ENCODE data around the gene SOX18.

Gene SOX18

GRCh38 chr20:64080013-64080812 is 30.8 kb upstream of the SOX18 start, which contains the start of gene OPRL1:
Gene OPRL1 (plus strand): TSS chr20:64080082. CDS start chr20:64092721, 12,639 bp downstream.
- FAIRE-seq: no peak

- FAIRE-seq: no peak
Observed at GRCh38 chr20:64079273-64080012, 30.0 kb upstream of the SOX18 start, which contains the start of gene RGS19. Gene RGS19 (minus strand): TSS chr20:64079518. CDS start chr20:64076886, 2,632 bp downstream.

- FAIRE-seq: no peak
Observed at GRCh38 chr20:64078934-64079272, 29.5 kb upstream of the SOX18 start.

- no peak for FAIRE-seq
Observed at GRCh38 chr20:64077876-64078551, 28.6 kb upstream of the SOX18 start.

GRCh38 chr20:64077541-64077875 is 28.1 kb upstream of the SOX18 start:
- no peak for FAIRE-seq

DNA sequence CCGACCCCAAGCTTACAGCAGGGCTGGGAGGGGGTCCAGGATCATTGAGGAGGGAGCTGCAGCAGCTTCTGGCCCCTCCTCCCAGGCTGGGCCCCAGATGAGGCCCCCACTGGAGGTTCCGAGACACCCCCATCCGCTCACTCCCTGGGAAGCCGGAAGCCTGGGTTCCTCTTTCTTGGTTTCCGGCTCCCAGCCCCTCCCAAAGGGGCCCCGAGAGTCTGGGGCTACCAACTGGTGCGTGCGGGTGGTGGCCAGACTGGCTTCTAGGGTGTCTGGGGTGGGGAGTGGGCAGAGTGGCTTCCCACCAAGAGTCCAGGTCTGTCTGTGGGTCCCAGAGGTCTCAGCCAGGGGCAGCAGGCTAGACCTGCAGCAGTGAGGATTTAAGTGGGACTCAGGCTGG is 27.7 kb upstream of the SOX18 start:
- FAIRE-seq: no peak

DNA sequence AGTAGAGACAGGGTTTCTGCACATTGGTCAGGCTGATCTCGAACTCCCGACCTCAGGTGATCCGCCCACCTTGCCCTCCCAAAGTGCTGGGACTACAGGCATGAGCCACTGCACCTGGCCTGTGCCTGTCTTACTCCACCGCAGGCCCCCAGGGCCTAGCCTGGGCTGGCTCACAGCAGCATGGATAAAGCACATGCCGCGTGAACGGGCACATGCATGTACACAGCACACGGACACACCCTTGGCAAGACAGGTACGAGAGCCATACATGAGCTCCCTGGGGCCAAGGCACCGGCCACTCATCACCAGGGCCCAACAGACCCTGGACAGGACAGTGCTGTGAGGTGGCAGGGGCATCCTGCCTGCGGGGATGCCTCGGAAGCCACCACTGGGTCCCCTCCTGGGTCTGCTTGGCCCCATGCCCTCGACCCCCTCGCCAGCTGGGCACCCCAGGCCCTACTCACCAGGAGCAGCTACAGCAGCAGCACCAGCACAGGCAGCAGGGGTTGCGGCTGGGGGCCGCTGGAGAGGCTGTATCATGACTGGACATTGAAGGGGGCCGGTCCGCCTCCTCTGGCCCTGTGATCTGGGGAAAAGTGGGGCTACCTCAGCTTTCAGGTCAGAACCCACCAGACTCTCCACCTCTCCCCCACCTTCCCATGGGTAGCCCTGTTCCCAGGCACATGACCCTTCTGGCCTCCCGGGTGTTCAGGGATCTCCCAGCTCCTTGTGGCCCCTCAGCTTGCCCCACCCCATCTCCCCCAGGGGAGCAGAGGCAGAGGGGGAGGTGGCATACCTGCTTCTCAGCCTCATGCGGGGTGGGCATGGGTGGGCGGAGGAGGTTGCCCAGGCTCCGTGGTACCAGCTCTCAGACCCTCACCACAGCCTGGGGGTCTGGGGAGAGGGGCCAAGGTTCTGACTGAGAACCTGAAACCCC is 26.9 kb upstream of the SOX18 start:
- FAIRE-seq: no peak

DNA sequence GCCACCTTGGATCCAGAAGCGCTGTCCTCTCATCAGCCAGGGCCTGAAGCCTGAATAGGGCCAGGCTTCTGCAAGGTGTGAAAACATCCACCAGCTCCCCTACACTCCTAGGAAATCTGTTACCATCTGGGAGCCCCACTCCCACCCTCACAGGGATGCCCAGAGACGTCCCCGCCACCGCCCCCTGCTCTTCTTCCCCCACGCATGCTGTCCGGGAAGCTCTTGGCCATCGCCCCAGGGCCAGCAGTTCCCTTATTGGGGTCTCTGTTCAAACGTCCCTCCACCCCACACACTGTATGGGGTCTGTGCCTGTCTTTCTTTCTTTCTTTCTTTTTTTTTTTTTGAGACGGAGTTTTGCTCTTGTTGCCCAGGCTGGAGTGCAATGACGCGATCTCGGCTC is 26.1 kb upstream of the SOX18 start:
- FAIRE-seq: no peak

DNA sequence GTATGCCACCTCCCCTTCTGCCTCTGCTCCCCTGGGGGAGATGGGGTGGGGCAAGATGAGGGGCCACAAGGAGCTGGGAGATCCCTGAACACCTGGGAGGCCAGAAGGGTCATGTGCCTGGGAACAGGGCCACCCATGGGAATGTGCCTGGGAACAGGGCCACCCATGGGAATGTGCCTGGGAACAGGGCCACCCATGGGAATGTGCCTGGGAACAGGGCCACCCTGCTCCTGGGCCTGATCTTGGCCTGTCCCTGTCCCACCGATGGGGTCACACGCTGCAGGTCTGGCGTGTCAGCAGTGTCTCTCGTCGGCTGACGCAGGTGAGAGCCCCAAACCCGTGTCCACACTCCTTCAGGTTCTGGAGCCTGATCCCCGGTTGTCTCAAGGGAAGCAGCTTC is 25.5 kb upstream of the SOX18 start:
- no peak for FAIRE-seq

GRCh38 chr20:64074184-64074789 is 24.8 kb upstream of the SOX18 start:
- FAIRE-seq: no peak

DNA sequence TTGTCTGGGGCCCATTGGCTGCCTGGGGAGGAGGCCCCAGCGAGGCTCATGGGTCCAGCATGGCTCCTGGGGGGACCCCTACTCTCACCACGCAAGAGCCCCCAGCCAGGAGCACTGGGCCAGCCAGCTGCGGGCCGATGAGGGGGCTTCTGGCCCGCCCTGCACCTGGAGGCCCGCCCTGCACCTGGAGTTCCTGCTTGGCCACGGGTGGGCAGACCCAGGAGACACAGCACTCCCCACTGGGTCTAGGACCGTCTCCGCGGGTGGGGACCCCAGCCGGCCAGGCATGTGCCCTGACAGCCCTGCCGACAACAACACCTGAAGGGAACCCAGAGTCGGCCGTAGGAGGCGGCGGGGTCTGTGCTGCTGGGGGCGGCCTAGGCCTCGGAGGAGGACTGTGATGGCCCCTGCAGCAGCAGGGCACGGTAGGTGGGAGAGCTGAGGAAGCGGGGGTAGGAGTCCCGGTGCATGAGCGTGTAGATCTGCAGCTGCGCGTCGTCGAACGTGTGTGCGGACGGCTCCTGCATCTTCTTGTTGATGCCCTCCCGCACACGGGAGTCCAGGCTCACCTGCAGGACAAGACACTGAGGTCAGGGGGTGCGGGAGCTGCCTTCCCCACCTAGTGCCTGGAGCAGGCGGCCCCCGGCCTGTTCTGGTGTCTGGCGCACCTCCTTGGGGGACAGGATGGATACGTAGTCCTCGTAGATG is 24.2 kb upstream of the SOX18 start:
- FAIRE-seq: no peak

DNA sequence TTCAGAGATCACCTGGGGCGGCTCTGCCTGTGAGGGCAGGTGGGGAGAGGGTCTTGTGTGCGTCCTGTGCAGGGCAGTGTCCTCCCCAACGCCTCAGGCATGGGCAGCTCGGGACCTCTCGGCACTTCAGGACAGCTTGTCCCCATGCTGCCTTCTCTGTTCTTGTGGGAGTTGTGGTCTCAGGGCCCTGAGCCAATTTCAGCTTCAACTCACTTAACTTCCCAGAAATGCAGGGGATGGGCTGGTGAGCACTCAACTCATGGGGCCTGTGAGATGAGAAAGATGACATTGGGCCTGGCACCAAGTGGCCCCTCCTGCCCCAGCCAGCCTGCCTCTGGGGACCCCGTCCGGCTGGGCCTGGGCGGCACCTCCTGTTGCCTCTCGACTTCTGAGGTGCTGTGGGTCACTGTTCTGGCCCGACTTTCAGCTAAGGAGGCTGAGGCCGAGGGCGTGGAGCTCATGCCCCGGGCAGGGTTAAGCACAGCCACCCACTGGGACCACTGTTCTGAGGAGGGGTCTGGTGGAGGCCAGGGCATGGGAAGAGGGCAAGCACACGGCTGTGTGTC is 23.1 kb upstream of the SOX18 start:
- no peak for FAIRE-seq

DNA sequence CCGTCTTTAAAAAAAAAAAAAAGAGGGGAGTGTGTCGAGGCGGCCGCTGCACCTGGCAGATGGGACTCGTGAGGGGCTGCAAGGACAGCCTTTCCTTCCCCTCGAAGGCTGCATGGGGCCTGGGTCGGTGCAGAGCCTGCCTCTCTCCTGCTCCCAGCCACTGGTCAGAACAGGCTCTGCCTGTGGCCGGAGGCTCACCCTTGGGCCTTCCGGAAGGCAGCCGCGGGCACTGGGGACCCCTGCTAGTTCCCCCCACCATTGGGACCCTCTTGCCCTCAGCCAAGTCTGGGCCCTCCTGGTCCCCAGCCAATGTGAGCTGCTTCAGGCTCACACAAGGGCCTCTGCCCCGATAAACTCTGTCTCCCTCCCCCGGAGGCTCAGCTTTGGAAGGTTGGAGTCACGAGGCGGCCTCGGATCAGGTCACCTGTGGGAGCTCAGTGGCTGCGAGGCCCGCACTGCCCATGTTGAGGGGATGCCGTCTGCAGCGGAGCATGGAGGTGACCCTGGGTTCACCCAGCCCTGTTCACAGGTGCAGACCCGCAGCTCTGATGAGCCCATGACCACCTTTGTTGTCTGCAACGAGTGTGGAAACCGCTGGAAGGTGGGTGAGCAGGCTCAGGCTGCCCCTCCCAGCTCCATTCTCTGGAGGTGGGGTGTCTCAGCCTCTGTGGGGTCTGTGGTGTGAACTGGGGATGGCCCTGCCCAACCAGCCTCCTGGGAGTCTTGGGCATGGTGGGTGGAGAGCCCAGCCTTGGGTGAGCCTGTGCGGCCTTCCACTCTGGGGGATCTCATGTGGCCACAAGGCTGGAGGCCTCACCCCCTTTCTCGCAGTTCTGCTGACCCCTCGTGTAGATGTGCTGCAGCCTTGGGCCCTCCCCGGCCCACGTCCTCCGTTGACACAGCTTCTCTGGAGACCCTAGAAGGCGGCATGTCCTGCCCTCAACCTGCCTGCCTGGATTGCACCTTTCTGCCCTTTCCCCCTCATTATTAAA is 22.2 kb upstream of the SOX18 start:
- FAIRE-seq: no peak

DNA sequence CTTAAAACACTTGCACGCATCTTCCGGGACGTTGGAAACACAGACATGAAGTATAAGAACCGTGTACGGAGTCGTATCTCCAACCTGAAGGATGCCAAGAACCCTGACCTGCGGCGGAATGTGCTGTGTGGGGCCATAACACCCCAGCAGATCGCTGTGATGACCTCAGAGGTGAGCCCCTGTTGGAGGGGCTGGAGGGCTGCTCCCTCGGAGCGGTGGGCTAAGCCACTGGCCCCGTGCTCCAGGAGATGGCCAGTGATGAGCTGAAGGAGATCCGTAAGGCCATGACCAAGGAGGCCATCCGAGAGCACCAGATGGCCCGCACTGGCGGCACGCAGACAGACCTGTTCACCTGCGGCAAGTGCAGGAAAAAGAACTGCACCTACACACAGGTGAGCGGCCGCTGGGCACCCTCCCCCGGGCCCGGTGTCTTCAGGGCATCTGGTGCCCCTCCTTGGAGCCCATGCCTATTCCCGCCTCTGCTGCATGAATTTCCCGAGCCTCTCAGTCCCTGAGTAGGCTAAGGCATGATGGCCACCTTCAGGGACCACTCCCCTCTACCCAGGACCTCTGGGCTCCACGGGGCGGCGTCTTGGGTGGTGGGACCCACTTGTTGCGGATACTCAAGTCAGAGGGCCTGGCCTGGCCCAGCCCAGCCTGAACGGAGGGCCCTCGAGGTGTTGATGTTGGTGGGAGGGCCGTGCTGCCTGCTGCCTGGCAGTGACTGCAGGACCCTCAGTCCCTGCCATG is 21.0 kb upstream of the SOX18 start:
- FAIRE-seq: no peak

- FAIRE-seq: no peak
Observed at GRCh38 chr20:64069614-64070243, 20.3 kb upstream of the SOX18 start.

DNA sequence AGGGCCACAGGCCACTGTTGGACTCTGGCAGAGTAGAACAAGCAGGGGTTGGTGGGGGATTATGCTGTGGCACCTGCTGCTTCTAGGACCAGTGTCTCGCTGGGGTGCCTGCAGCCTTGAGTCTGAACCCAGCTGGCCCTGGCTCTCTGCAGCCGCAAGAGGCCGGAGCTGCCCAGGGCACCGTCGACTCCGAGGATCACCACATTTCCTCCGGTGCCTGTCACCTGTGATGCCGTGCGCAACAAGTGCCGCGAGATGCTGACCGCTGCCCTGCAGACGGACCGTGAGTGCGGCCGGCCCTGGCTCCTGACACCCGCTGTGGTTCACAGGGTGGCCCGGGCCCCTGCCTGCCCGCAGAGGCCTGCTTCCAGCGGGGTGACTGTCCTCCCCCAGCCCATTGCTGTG is 19.8 kb upstream of the SOX18 start:
- no peak for FAIRE-seq

DNA sequence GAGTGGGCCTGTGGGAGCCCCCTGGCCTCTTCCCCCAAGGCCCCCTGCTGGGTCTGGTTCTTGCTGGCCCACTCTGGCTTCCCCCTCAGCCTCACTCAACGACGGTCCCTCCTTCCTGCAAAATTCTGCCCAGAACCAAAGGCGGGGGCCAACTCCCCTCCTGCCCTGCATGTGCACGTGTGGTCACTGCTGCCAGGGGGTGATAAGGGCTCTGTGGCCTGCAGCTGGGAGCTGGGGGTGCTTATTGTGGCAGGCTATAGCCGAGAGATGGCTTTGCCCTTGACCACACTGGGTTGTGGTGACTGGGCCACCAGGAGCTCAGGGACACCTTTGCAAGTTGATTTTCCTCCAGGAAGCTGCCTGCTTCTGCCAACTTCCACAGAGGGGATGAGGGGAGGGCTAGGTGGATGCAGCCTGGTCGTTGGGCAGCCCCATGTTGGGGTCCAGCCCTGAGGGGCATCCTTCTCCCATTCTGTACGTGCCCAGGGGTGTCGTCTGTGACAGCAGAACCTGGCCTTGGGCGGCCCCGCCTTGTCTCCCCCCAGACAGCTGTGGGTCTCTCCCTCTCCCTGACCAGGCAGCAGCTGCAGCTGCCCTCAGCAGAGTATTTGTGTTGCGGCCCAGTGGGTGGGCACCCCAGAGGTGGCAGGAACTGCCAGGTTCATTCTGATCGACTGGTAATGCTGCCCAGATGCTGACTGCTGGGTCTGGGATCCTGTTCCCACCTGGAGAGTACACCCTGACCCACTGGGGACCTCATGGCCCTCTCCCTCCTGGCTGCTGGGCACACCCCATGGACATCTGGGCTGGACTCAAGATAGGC is 19.2 kb upstream of the SOX18 start:
- FAIRE-seq: no peak
